ENCODE results near the gene EIPR1. TPM values are rescaled to one million over a fixed set of nuclear protein-coding genes. Genes with fewer than 3 reads are reported as not detected.
"Not testable (repeated sequence)": the region's sequence is repeated elsewhere in the genome, so short reads cannot be mapped to it uniquely, and the experiment has no call there.

The EIPR1 gene
- total RNA-seq, 1 donor from 2014 or later: 27.9 TPM

- TF ChIP-seq CTCF (IDR thresholded peaks at IDR 0.05; ENCODE audit: unreplicated experiment): no peak
- Mint-ChIP-seq H3K36me3 (no peaks in the 10 kb centered on the region), H3K4me1 (no peaks in the 10 kb centered on the region), H3K9me3 (no peaks in the 10 kb centered on the region), H3K27ac (no peak overlapping the region), H3K4me3 (no peak overlapping the region), H3K27me3 (ENCODE audit: low read depth) (no peaks in the 10 kb centered on the region)
- DNase-seq (ENCODE audit: low spot score in 2 of 2, unreplicated experiment in 2 of 2): no peak
These were observed 89.0 kb downstream of the EIPR1 start for GRCh38 chr2:3288470-3289170.

- no peak for DNase-seq (ENCODE audit: low spot score in 2 of 2, unreplicated experiment in 2 of 2)
- H3K36me3 Mint-ChIP-seq: no peaks in the 10 kb centered on the region
- H3K4me3 Mint-ChIP-seq: no peak overlapping the region
- no peak overlapping the region for H3K27ac Mint-ChIP-seq
- TF ChIP-seq CTCF (IDR thresholded peaks at IDR 0.05; ENCODE audit: unreplicated experiment): no peak
- no peaks in the 10 kb centered on the region for H3K4me1 Mint-ChIP-seq
- no peaks in the 10 kb centered on the region for H3K9me3 Mint-ChIP-seq
- no peaks in the 10 kb centered on the region for H3K27me3 Mint-ChIP-seq (ENCODE audit: low read depth)
These were observed 89.7 kb downstream of the EIPR1 start for GRCh38 chr2:3287896-3288295.

GRCh38 chr2:3286646-3287036, 91.0 kb downstream of the EIPR1 start:
- H3K27me3 Mint-ChIP-seq (ENCODE audit: low read depth); H3K36me3 Mint-ChIP-seq; DNase-seq (ENCODE audit: low spot score in 2 of 2, unreplicated experiment in 2 of 2); H3K9me3 Mint-ChIP-seq; H3K27ac Mint-ChIP-seq; H3K4me3 Mint-ChIP-seq; H3K4me1 Mint-ChIP-seq: not testable (repeated sequence)

- no peaks in the 10 kb centered on the region for H3K36me3 Mint-ChIP-seq
- no peak overlapping the region for H3K4me3 Mint-ChIP-seq
- TF ChIP-seq CTCF (IDR thresholded peaks at IDR 0.05; ENCODE audit: unreplicated experiment): no peak
- no peaks in the 10 kb centered on the region for H3K27me3 Mint-ChIP-seq (ENCODE audit: low read depth)
- no peak overlapping the region for H3K27ac Mint-ChIP-seq
- DNase-seq (ENCODE audit: low spot score in 2 of 2, unreplicated experiment in 2 of 2): no peak
- H3K4me1 Mint-ChIP-seq: no peaks in the 10 kb centered on the region
- no peaks in the 10 kb centered on the region for H3K9me3 Mint-ChIP-seq
These were observed 91.5 kb downstream of the EIPR1 start for GRCh38 chr2:3285901-3286645.

GRCh38 chr2:3284657-3285630, 92.7 kb downstream of the EIPR1 start:
- H3K4me1 Mint-ChIP-seq: no peaks in the 10 kb centered on the region

GRCh38 chr2:3283876-3284656, 93.6 kb downstream of the EIPR1 start:
- DNase-seq (ENCODE audit: low spot score in 2 of 2, unreplicated experiment in 2 of 2); H3K36me3 Mint-ChIP-seq; H3K9me3 Mint-ChIP-seq; H3K4me1 Mint-ChIP-seq; H3K4me3 Mint-ChIP-seq; H3K27me3 Mint-ChIP-seq (ENCODE audit: low read depth); H3K27ac Mint-ChIP-seq: not testable (repeated sequence)

More at GRCh38 chr2:3284657-3285630, 92.7 kb downstream of the EIPR1 start:
- H3K9me3 Mint-ChIP-seq: no peaks in the 10 kb centered on the region
- no peak for TF ChIP-seq CTCF (IDR thresholded peaks at IDR 0.05; ENCODE audit: unreplicated experiment)
- H3K36me3 Mint-ChIP-seq: no peaks in the 10 kb centered on the region
- no peaks in the 10 kb centered on the region for H3K27me3 Mint-ChIP-seq (ENCODE audit: low read depth)
- DNase-seq (ENCODE audit: low spot score in 2 of 2, unreplicated experiment in 2 of 2): no peak
- H3K27ac Mint-ChIP-seq: no peak overlapping the region
- H3K4me3 Mint-ChIP-seq: no peak overlapping the region

All from mesothelial cell of epicardium (in vitro differentiated cells).